ENCODE measurements around the gene PPP1R37.

PPP1R37 gene

GRCh38 chr19:45139286-45140143 lies 46.5 kb downstream of the PPP1R37 start:
- no peaks in the 10 kb centered on the region for H3K36me3 ChIP-seq (ENCODE audit: control insufficient read depth, insufficient read depth, low read length)
- H3K9ac ChIP-seq, result no peak overlapping the region
- no peak for TF ChIP-seq CTCF (IDR thresholded peaks at IDR 0.05)
- no peaks in the 10 kb centered on the region for H3K4me1 ChIP-seq
- no peaks in the 10 kb centered on the region for H3K27me3 ChIP-seq (ENCODE audit: control insufficient read depth, insufficient read depth, low read length)
- H3K4me3 ChIP-seq (ENCODE audit: low read depth, low read length), result no peak overlapping the region
- H2AFZ ChIP-seq, result no peak overlapping the region
- no peaks in the 10 kb centered on the region for H3K9me3 ChIP-seq (ENCODE audit: control insufficient read depth, low read length)
- peaks cover 67% of the 10 kb centered on the region for H3K79me2 ChIP-seq
- no peak overlapping the region for H3K27ac ChIP-seq
- H3K4me2 ChIP-seq (ENCODE audit: low read length), result no peak overlapping the region

GRCh38 chr19:45140144-45140503 lies 47.1 kb downstream of the PPP1R37 start:
- no peak overlapping the region for H2AFZ ChIP-seq
- no peaks in the 10 kb centered on the region for H3K9me3 ChIP-seq (ENCODE audit: control insufficient read depth, low read length)
- no peaks in the 10 kb centered on the region for H3K4me1 ChIP-seq
- no peak overlapping the region for H3K9ac ChIP-seq
- H3K27me3 ChIP-seq (ENCODE audit: control insufficient read depth, insufficient read depth, low read length), result no peaks in the 10 kb centered on the region
- H3K36me3 ChIP-seq (ENCODE audit: control insufficient read depth, insufficient read depth, low read length), result no peaks in the 10 kb centered on the region
- no peak overlapping the region for H3K4me2 ChIP-seq (ENCODE audit: low read length)
- H3K27ac ChIP-seq, result no peak overlapping the region
- no peak for TF ChIP-seq CTCF (IDR thresholded peaks at IDR 0.05)
- peaks cover 65% of the 10 kb centered on the region for H3K79me2 ChIP-seq
- H3K4me3 ChIP-seq (ENCODE audit: low read depth, low read length), result no peak overlapping the region

GRCh38 chr19:45140533-45140932 lies 47.6 kb downstream of the PPP1R37 start:
- no peak overlapping the region for H3K4me3 ChIP-seq (ENCODE audit: low read depth, low read length)
- H3K9me3 ChIP-seq (ENCODE audit: control insufficient read depth, low read length), result no peaks in the 10 kb centered on the region

GRCh38 chr19:45141203-45141900 lies 48.4 kb downstream of the PPP1R37 start:
- no peak overlapping the region for H3K4me2 ChIP-seq (ENCODE audit: low read length)
- H3K9ac ChIP-seq, result no peak overlapping the region

More at GRCh38 chr19:45140533-45140932, 47.6 kb downstream of the PPP1R37 start:
- H3K4me2 ChIP-seq (ENCODE audit: low read length), result no peak overlapping the region
- no peak for TF ChIP-seq CTCF (IDR thresholded peaks at IDR 0.05)
- H3K79me2 ChIP-seq, result peaks cover 63% of the 10 kb centered on the region
- H3K9ac ChIP-seq, result no peak overlapping the region
- H2AFZ ChIP-seq, result no peak overlapping the region
- H3K27me3 ChIP-seq (ENCODE audit: control insufficient read depth, insufficient read depth, low read length), result no peaks in the 10 kb centered on the region
- H3K27ac ChIP-seq, result no peak overlapping the region
- H3K36me3 ChIP-seq (ENCODE audit: control insufficient read depth, insufficient read depth, low read length), result no peaks in the 10 kb centered on the region
- H3K4me1 ChIP-seq, result no peaks in the 10 kb centered on the region

More at GRCh38 chr19:45141203-45141900, 48.4 kb downstream of the PPP1R37 start:
- H3K9me3 ChIP-seq (ENCODE audit: control insufficient read depth, low read length), result no peaks in the 10 kb centered on the region
- no peak overlapping the region for H3K4me3 ChIP-seq (ENCODE audit: low read depth, low read length)
- H3K79me2 ChIP-seq, result peaks cover 61% of the 10 kb centered on the region
- H3K27ac ChIP-seq, result no peak overlapping the region
- H3K27me3 ChIP-seq (ENCODE audit: control insufficient read depth, insufficient read depth, low read length), result no peaks in the 10 kb centered on the region
- no peak for TF ChIP-seq CTCF (IDR thresholded peaks at IDR 0.05)
- H2AFZ ChIP-seq, result no peak overlapping the region
- no peaks in the 10 kb centered on the region for H3K36me3 ChIP-seq (ENCODE audit: control insufficient read depth, insufficient read depth, low read length)
- H3K4me1 ChIP-seq, result no peaks in the 10 kb centered on the region

Data from parathyroid adenoma (tissue), 2 donors.